Activated B cell treated with CpG ODN at 0.5 μM for 24 hours (primary cell): ENCODE results near the gene GRIA1. TPM values are rescaled to one million over a fixed set of nuclear protein-coding genes. Genes with fewer than 3 reads are reported as not detected.

ENCODE experiments used
- ATAC-seq: fragments of 200-7000 bp; cut with Tn5 transposase; one replicate; pipeline ENCODE4 v1.10.0; 2021; ENCODE audit warnings: low read depth, mild to moderate bottlenecking, moderate library complexity
- CTCF ChIA-PET: fragments of 350-600 bp; sonication (Branson Sonifier 250); formaldehyde crosslinking; loops from one replicate; lab custom pipeline; 2021; ENCODE audit warnings: antibody characterized with exemption; lab: Charles Lee
- POLR2A ChIA-PET: fragments of 350-600 bp; sonication (Branson Sonifier 250); formaldehyde crosslinking; loops from one replicate; lab custom pipeline; 2021; ENCODE audit warnings: antibody characterized with exemption; lab: Charles Lee
- DNase-seq: peaks from one replicate; pipeline ENCODE4 v3.0.0; 2022
- H3K27ac Mint-ChIP-seq: one replicate; pipeline ENCODE4 v1.8.0; 2020; ENCODE audit warnings: mixed read lengths
- H3K27me3 Mint-ChIP-seq: one replicate; pipeline ENCODE4 v1.8.0; 2021; ENCODE audit warnings: mixed read lengths
- H3K36me3 Mint-ChIP-seq: one replicate; pipeline ENCODE4 v1.8.0; 2021; ENCODE audit warnings: low read depth, mixed read lengths
- H3K4me1 Mint-ChIP-seq: one replicate; pipeline ENCODE4 v1.8.0; 2021; ENCODE audit warnings: mixed read lengths
- H3K4me3 Mint-ChIP-seq: one replicate; pipeline ENCODE4 v1.8.0; 2020; ENCODE audit warnings: mild to moderate bottlenecking, mixed read lengths
- H3K9me3 Mint-ChIP-seq: one replicate; pipeline ENCODE4 v1.8.0; 2020; ENCODE audit warnings: mixed read lengths
- CTCF ChIP-seq: fragments of 200-600 bp; IDR thresholded peaks from one replicate; pipeline ENCODE4 v1.8.0; 2022; ENCODE audit warnings: antibody characterized with exemption, mild to moderate bottlenecking
- intact Hi-C: fragments of 100-400 bp; cut with micrococcal nuclease; formaldehyde crosslinking; loops from one replicate; pipeline ENCODE4 v1.15.1; 2024
- total RNA-seq: library from RNA; stranded (reverse); gene quantifications from 2 replicates; pipeline ENCODE4 v1.2.3, GENCODE V29; 2022

Gene GRIA1
- total RNA-seq, 1 donor from 2014 or later: not detected

GRCh38 chr5:153696256-153696655, 205.8 kb downstream of the GRIA1 start:
- intact Hi-C loops: no loop called here
- Mint-ChIP-seq H3K9me3 (no peaks in the 10 kb centered on the region), H3K27me3 (peaks cover 4% of the 10 kb centered on the region), H3K4me3 (no peak overlapping the region), H3K36me3 (no peaks in the 10 kb centered on the region), H3K4me1 (no peaks in the 10 kb centered on the region), H3K27ac (no peak overlapping the region)
- CTCF ChIA-PET: no interaction called here
- POLR2A ChIA-PET: no interaction called here
- DNase-seq (no peak), ATAC-seq (no peak)
- TF ChIP-seq CTCF: no peak

- no peak overlapping the region for H3K4me3 Mint-ChIP-seq
- intact Hi-C loops: no loop called here
- ATAC-seq (no peak), DNase-seq (no peak)
- peaks cover 4% of the 10 kb centered on the region for H3K27me3 Mint-ChIP-seq
- CTCF ChIA-PET: no interaction called here
- H3K9me3 Mint-ChIP-seq: no peaks in the 10 kb centered on the region
- H3K27ac Mint-ChIP-seq: no peak overlapping the region
- POLR2A ChIA-PET: no interaction called here
- H3K36me3 Mint-ChIP-seq: no peaks in the 10 kb centered on the region
- no peak for TF ChIP-seq CTCF
- H3K4me1 Mint-ChIP-seq: no peaks in the 10 kb centered on the region
These were observed 208.6 kb downstream of the GRIA1 start for GRCh38 chr5:153699035-153699434.

GRCh38 chr5:153700940-153701339, 210.5 kb downstream of the GRIA1 start:
- TF ChIP-seq CTCF: no peak
- H3K27me3 Mint-ChIP-seq: peaks cover 4% of the 10 kb centered on the region
- no peaks in the 10 kb centered on the region for H3K36me3 Mint-ChIP-seq
- H3K4me3 Mint-ChIP-seq: no peak overlapping the region
- ATAC-seq (no peak), DNase-seq (no peak)
- H3K9me3 Mint-ChIP-seq: no peaks in the 10 kb centered on the region
- ChIA-PET POLR2A (no interaction called here), CTCF (no interaction called here)
- H3K27ac Mint-ChIP-seq: no peak overlapping the region
- H3K4me1 Mint-ChIP-seq: no peaks in the 10 kb centered on the region
- intact Hi-C loops: no loop called here

- POLR2A ChIA-PET: no interaction called here
- DNase-seq (no peak), ATAC-seq (no peak)
- Mint-ChIP-seq H3K27me3 (peaks cover 4% of the 10 kb centered on the region), H3K27ac (no peak overlapping the region), H3K36me3 (no peaks in the 10 kb centered on the region), H3K4me3 (no peak overlapping the region), H3K9me3 (no peaks in the 10 kb centered on the region), H3K4me1 (no peaks in the 10 kb centered on the region)
- TF ChIP-seq CTCF: no peak
- CTCF ChIA-PET: no interaction called here
- intact Hi-C loops: no loop called here
These were observed 211.8 kb downstream of the GRIA1 start for GRCh38 chr5:153702265-153702664.

- no peaks in the 10 kb centered on the region for H3K27me3 Mint-ChIP-seq
- no peak overlapping the region for H3K4me3 Mint-ChIP-seq
- TF ChIP-seq CTCF: no peak
- intact Hi-C loops: no loop called here
- CTCF ChIA-PET: no interaction called here
- ATAC-seq (no peak), DNase-seq (no peak)
- POLR2A ChIA-PET: no interaction called here
- no peaks in the 10 kb centered on the region for H3K36me3 Mint-ChIP-seq
- H3K27ac Mint-ChIP-seq: no peak overlapping the region
- no peaks in the 10 kb centered on the region for H3K9me3 Mint-ChIP-seq
- H3K4me1 Mint-ChIP-seq: no peaks in the 10 kb centered on the region
These were observed 213.6 kb downstream of the GRIA1 start for GRCh38 chr5:153704110-153704509.
